Measurements from ENCODE around the gene TBC1D30. TPM values are rescaled to one million over a fixed set of nuclear protein-coding genes. Genes with fewer than 3 reads are reported as not detected.

The TBC1D30 gene
- total RNA-seq, 1 donor from 2014 or later: 11.5 TPM

DNA sequence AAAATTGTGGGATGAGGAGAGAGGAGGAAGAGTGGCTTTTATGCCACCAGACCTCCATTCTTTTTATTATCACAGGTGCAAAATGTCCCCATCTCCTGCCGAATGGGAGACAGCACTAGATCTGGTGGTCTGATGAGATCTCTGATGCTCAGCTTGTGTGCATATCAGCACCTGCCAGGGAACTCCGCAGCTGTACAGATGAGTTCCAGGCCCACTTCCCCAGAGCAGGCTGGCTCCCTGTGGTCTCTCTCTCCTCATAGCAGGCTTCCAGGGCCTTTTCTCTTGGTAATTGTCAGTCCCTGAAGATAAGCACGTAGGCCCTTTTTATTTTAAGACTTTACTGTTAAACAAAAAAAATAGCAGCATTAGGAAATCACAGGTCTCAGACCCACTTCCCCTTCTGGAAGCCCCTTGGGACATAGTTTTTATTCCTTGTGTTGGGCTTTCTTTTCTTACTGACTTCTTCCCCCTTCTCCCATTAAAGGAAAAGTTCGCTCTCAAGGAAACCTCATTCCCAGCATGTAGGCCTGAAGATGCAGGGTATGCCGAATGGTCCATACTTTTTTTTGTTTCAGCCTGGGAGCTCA, 4.5 kb upstream of the TBC1D30 start:
- ATAC-seq (no peak), DNase-seq (no peak)
- Histone ChIP-seq H3K4me1 (peaks cover 10% of the 10 kb centered on the region), H3K36me3 (no peaks in the 10 kb centered on the region), H3K4me3 (no peak overlapping the region), H3K9me3 (no peaks in the 10 kb centered on the region), H3K27ac (no peak overlapping the region), H3K27me3 (ENCODE audit: low read depth) (peaks cover 17% of the 10 kb centered on the region)
- TF ChIP-seq, protein P1, sequence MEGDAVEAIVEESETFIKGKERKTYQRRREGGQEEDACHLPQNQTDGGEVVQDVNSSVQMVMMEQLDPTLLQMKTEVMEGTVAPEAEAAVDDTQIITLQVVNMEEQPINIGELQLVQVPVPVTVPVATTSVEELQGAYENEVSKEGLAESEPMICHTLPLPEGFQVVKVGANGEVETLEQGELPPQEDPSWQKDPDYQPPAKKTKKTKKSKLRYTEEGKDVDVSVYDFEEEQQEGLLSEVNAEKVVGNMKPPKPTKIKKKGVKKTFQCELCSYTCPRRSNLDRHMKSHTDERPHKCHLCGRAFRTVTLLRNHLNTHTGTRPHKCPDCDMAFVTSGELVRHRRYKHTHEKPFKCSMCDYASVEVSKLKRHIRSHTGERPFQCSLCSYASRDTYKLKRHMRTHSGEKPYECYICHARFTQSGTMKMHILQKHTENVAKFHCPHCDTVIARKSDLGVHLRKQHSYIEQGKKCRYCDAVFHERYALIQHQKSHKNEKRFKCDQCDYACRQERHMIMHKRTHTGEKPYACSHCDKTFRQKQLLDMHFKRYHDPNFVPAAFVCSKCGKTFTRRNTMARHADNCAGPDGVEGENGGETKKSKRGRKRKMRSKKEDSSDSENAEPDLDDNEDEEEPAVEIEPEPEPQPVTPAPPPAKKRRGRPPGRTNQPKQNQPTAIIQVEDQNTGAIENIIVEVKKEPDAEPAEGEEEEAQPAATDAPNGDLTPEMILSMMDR (IDR thresholded peaks at IDR 0.05): no peak
- intact Hi-C loops (cut with DNase I): no loop called here

- intact Hi-C loops (cut with DNase I): no loop called here
- no peaks in the 10 kb centered on the region for H3K9me3 ChIP-seq
- no peak overlapping the region for H3K27ac ChIP-seq
- H3K4me1 ChIP-seq: peaks cover 17% of the 10 kb centered on the region
- H3K4me3 ChIP-seq: no peak overlapping the region
- DNase-seq (no peak), ATAC-seq (no peak)
- TF ChIP-seq, protein P1 (IDR thresholded peaks at IDR 0.05): no peak
- H3K27me3 ChIP-seq (ENCODE audit: low read depth): peaks cover 24% of the 10 kb centered on the region
- H3K36me3 ChIP-seq: no peaks in the 10 kb centered on the region
Observed at GRCh38 chr12:64820593-64820992, 3.9 kb upstream of the TBC1D30 start.

- Histone ChIP-seq H3K9me3 (no peaks in the 10 kb centered on the region), H3K4me3 (no peak overlapping the region), H3K36me3 (no peaks in the 10 kb centered on the region), H3K27ac (no peak overlapping the region), H3K27me3 (ENCODE audit: low read depth) (peaks cover 29% of the 10 kb centered on the region), H3K4me1 (peaks cover 22% of the 10 kb centered on the region)
- DNase-seq (no peak), ATAC-seq (no peak)
- intact Hi-C loops (cut with DNase I): no loop called here
- TF ChIP-seq, protein P1 (IDR thresholded peaks at IDR 0.05): no peak
Observed at GRCh38 chr12:64821116-64821630, 3.3 kb upstream of the TBC1D30 start.

DNA sequence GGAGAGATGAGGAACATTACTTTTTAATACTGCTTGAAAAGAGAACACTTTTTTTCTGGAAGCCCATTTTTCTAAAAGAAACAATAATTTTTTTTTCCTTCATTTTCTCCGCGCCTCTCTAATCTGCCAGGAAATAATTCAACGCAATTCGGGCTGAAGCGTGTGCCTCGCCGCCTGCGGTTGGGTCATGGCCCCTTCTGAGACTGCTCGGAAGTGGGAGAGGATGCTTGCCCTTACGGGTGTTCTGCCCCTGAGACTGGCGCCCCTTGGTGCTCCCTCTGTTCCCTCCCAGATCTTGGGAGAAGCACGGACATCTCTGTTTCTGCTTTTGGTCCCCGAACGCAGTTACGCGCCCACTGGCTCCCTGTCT, 332 bp upstream of the TBC1D30 start:
- Histone ChIP-seq H3K4me3 (peak overlapping the region; percentile 54), H3K27ac (no peak overlapping the region), H3K36me3 (no peaks in the 10 kb centered on the region), H3K9me3 (no peaks in the 10 kb centered on the region), H3K4me1 (peaks cover 27% of the 10 kb centered on the region), H3K27me3 (ENCODE audit: low read depth) (peaks cover 48% of the 10 kb centered on the region)
- ATAC-seq (no peak), DNase-seq (no peak)
- TF ChIP-seq, protein P1 (IDR thresholded peaks at IDR 0.05): no peak
- intact Hi-C loops (cut with DNase I): no loop called here

DNA sequence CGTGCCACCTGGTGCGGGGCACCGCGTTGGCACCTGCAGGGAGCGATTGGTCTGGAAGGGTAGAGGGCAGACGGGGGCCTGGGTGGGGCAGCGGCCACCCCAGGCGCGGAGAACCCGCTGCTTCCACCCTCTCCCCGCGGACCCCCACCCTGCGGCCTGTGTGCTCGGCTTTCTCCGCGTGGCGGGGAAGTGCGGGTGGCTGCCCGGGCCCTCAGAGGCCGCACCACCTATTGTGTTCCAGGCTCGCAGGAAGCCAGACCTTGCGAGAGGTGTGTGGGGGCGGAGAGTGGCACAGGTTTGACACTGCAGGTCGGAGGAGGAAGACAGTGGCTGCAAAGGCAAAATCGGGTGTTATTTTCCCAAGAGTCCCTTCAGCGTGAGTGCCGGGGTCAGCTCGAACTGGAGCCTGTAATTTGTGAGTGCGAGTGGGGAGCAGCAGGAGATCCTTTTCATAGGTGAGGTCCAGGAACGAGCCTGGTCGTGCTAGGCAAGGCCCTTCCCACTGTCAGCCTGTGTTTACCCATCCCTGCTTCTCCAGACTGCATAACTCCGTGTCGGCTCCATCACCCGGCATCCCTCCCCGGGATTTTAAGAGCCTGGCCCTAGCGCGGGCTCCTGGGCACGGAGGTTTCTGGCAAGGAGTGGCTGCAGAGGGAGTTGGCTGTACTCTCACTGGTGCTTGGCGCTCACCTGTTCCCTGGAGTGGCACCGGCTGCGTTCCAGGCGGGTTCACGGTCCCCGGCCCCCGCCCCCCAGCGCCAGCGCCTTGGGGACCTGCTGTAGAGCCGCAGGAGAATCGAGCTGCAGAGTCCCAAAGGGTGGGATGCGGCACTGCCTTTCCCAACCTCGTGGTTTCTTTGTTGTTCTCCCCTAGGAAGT, 935 bp downstream of the TBC1D30 start:
- Histone ChIP-seq H3K9me3 (no peaks in the 10 kb centered on the region), H3K4me3 (peak overlapping the region; percentile 54), H3K27me3 (ENCODE audit: low read depth) (peaks cover 48% of the 10 kb centered on the region), H3K27ac (no peak overlapping the region), H3K36me3 (no peaks in the 10 kb centered on the region), H3K4me1 (peaks cover 27% of the 10 kb centered on the region)
- intact Hi-C loops (cut with DNase I): no loop called here
- DNase-seq: no peak
- TF ChIP-seq, protein P1 (IDR thresholded peaks at IDR 0.05): no peak
- peak; percentile 51 to 57 for ATAC-seq

Data from lower lobe of right lung (tissue), 2 donors.